GM18508 (cell line): ENCODE data around the gene ANO4.
"Not testable (repeated sequence)": the region's sequence is repeated elsewhere in the genome, so short reads cannot be mapped to it uniquely, and the experiment has no call there.

ENCODE experiments used
- ATAC-seq: cut with Tn5 transposase; IDR thresholded peaks from one replicate; pipeline ENCODE4 v1.9.1; 2021; ENCODE audit warnings: moderate number of reproducible peaks; ENCODE audit not compliant: insufficient read depth, unreplicated experiment

The ANO4 gene

DNA sequence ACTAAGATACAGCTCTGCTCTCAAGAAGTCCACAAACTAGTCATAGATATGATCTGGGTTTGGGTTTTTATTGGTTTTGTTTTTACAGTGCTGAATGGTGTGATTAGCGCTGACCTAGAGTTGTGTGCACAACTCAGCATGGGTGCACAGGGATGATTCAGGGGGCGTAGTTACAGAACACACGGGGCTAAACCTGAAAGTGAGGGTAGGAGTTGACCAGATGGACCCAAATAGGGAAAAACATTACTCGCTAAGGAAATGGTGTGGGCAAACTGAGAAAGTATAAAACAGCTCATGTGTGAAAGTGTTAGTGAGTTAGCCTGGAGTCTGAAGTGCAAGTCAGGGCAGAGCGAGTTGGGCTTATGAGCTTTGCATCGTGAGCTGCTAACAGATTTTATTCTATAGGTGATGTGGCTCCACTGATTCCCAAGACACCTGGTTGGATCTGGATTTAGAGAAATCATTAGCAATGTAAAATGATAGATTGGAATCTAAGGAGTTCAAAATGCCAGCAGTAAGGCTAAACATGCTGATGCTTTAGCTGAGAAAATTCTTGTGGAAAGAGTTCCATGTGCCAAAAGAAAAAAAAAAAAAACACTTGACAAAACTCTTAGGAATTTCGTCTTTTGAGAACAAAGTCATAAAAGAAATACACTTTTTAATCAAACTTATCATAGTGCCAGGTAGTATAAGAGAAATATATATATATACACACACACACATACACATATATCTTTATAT is 280.5 kb downstream of the ANO4 start:
- no peak for ATAC-seq

DNA sequence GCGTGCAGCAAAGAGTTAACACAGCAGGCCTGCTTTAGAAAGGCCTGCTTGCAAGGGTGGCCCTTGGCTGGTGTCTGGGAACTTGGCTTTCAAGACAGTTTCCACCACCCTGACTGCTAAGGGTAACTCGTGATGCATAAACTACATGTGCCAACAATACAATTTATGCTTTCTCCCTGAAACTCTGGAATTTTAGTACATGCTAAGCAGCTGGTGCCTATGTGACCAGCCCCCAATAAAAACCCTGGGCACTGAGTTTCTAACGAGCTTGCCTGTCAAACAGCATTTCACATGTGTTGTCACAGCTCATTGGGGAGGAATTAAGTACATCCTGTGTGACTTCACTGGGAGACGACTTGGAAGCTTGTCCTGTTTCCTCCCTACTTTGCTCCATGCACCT is 282.3 kb downstream of the ANO4 start:
- ATAC-seq = no peak

DNA sequence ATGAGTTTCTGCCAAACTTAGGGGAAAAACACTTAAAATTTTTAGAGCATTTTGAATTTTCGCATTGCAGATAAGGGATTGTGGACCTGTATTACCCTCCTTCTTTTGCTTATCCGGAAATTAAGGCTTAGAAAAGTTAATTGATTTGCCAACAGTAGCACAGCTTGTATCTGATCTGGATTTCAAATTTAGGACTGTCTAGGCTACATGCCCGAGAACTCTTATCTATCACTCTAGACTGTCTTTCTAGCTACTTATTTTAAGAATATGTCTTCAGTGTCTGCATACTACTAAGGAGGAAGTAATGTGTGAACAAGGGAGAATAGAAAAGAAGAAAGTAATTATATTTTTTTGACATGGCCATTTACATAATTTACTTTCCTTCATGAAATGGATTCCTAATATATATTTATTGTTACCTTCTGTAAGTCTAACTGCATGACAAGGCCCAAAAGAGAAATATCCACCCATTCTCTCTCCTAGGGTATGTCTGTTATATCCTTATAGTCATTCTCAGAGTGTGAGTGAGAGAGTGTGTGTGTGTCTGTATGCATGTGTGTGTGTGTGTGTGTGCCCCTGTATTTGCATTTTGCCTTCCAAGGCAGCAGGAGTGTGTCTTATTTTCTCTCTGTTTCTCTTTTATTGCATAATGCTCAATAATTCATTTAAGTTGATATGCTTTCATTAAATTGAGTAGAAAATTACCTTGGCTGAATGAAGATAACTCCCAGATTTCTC is 283.4 kb downstream of the ANO4 start:
- ATAC-seq = no peak

DNA sequence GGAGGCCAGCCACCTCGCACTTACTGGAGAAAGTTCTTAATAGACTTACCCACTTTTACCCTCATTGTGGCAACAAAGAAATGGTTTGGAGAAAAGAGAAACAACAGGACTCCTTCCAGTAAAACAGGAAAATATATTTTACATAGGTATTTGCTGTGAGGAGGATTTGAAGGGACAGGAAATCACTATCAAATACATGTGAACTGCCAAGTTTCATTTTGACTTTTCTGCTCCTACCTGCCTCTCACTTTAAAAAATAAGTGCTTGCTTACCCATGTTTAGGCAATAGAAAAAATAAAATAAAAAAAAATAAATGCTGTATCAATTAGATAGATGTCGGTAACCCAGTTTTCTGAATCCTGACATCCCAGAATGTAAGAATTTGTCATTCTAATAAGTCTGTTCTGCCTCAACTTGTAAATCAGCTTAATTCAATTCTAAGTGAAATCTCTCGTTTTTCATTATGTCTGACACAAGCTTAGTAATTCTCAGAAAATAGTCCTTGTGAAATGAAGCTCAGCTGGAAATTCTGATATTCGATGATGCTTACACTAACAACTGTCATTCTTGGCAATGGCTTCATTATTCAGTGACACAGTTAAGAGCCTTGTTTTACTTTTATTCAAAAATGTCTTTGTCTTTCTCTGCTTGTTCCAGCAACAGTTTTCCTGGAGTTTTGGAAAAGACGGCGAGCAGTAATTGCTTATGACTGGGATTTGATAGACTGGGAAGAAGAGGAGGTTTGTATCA is 284.1 kb downstream of the ANO4 start:
- no peak for ATAC-seq

DNA sequence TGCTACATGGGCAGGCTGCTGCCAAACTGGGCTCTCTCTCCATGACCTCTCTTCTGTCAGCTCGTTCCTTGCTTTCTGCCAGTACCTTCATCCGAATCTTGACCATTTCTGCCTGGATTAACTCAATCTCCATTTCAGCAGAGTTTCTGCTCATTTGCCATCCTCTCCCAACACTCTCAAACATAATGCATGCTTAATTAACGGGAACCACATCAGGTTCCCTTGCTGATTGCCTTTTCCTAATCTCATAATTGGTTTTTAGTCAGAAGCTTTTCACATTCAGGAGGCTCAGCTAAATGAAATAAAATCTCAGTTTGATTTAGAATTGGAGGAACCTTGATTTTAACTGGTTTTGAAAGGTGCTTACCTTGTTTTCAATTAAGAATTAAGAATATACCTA is 288.1 kb downstream of the ANO4 start:
- no peak for ATAC-seq

DNA sequence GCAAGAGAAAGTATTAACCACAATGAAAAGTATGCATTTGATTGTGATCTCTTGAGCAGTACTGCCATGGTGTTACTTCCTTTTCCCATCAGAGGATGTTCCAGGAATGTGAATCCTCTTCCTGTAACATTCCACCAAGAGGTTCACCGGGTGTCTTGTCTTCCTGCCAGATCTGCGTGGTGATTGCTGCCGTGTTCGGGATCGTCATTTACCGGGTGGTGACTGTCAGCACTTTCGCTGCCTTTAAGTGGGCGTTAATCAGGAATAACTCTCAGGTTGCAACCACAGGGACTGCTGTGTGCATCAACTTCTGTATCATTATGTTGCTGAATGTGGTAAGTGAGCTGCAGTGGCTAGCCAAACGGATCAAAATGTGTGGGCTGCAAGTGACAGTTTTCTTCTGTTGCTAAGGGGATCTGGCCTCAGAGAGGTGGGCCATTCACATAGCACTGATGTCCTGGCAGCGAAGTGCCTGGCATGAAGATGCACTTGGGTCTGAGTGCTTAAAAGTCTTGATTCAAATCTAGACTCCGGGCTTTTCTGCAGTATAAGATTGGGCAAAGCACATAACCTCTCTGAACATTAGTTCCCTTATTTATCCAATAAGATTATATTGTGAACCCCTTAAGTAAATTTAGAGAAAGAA is 292.0 kb downstream of the ANO4 start:
- ATAC-seq = no peak

DNA sequence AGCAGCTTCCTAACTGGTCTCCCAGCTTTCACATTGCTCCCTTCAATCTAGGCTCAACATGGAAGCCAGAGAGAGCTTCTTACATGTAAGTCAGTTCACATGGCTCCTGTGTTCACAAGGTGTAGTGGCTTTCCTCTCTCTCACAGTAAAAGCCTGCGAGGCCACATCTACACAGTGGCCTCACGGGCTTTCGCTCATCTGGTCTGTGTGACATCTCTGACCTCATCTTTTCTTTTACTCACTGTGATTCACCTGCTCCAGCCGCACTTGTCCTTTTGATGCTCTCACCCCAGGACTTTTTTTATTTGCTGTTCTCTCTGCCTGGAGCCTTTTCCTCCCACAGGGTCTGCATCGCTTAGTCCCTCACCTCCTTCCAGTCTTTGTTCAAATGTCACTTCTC is 293.3 kb downstream of the ANO4 start:
- ATAC-seq = no peak

DNA sequence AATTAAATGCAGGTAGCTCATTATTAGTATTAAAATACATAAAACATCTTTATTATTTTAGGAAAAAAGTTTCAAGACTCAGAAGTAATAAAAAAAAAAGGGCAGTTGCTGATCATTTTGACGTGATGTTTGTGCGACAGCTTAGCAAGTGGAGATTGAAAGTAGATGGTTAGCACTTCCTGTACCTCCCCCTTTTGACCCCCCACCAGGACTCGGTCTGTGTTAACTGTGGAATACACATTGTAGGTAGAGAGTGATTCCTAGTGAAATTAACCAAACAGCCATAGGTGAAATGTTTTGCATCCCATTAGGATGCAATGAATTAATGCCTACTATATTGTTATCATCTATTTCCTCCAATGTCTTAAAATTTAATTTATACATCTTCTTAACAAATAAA is 294.7 kb downstream of the ANO4 start:
- ATAC-seq = no peak

DNA sequence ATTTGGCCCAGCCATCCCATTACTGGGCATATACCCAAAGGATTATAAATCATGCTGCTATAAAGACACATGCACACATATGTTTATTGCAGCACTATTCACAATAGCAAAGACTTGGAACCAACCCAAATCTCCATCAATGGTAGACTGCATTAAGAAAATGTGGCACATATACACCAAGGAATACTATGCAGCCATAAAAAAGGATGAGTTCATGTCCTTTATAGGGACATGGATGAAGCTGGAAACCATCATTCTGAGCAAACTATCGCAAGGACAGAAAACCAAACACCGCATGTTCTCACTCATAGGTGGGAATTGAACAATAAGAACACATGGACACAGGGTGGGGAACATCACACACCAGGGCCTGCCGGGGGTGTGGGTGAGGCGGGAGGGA is 295.6 kb downstream of the ANO4 start:
- not testable (repeated sequence) for ATAC-seq

DNA sequence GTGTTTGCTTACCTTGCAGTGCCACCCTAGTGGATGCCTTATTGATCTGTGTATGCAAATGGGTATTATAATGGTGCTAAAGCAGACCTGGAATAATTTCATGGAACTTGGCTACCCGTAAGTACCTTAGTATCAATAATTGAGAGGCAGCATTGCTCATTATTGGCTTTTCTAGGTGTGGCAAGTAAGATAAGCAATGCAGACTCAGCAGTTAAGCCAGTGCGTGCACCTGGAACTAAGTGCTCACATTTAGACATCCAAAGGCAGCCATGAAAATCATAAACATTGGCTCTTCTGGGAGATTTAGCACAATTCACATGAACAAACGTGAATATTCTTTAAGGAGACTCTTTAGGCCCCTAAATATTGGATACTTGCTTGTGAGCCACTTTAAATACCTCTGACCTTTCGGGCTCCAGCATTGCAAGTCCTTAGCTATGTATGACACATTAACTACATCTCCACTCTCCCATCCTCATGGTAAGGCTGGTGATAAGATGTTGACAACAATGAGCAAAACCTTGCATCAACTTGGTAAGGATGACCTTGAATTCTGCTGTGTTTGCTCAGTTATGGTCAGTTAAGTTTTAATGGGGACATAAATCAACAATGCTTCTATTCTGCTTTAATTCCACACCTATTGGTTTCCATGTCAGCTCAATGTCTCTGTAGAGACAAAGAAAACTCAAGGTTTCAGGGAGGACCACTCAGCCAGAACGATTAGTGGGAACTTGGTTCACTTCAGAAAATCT is 303.4 kb downstream of the ANO4 start:
- ATAC-seq = no peak

DNA sequence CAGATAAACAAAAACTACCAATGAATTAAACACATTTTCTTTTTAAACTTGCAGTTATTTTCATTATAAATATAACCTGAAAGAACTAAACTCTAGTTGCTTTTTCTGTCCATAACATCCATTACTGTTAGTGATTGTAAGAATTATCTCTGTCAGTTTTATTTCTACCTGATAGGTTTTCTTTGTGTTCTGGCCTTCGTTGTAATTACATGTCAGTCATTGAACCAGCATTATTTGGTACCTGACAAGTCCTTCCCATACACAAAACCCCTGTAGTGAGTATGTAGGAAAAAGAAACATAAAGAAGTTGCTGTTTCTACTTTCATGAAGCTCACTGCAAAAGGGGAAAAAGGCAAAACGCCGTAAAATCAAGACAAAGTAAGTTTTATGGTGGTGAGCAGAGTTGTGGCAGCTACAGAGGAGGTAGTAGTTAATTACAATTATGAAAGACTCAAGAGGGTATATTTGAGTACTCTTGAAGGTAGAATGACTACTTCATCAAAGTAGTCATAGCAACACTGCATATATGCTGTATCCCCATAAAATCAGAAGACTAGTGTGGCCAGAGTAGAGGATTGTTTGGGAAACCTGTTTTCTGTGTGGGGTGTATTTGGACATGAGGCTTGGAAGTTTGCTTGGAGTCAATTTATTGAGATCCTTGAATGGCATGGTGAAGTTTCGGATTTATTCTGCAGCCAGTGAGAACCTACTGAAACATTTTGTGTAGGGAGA is 312.6 kb downstream of the ANO4 start:
- ATAC-seq = no peak

DNA sequence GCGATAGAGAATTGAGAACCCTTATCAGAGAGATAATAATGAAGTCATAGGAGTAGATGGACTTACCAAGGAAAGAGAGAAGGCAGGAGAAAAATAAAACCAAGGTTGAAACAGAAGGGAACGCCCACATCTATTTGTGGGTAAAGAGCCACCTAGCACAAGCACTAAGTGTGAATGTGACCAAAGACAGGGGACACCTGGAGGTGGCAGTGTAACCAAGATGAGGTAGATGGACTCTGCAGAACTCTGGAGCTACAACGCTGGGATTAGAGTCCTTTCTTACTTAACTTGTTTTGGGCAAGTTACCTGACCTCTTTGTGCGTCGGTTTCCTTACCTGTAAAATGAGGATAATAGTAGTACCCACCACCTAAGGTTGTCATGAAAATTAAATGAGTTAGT is 313.6 kb downstream of the ANO4 start:
- ATAC-seq = no peak

DNA sequence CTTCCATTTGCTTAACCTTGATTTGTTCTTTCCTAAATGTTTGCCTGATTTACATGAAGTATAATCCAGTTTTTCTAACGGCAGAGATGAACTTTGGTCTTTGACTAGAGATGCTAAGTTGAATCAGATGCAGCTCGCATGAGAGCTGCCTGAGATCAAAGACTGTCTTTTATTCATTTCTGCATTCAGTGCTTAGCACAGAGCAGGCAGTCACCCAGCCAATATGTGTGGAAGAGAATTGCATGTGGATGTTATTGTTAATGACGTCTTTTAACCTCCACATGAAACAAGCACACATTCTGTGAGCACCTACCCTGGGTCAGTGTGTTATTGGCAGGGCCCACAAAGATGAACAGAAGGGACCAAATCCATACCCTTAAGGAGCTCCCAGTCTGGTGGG is 316.3 kb downstream of the ANO4 start:
- ATAC-seq = no peak

DNA sequence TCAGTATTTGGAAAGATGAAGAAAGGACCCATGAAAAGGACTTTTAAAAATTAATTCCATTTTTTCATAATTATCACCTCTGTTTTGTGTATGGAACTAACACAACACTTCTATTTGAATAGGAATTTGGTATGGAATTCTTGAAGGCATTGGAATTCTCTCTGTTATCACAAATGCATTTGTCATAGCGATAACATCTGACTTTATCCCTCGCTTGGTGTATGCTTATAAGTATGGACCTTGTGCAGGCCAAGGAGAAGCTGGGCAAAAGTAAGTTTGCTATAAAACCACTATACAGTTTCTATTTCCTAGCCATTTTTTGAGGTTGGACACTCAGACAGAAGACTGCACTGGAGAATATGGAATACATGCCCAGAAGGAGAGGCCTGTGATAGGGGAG is 316.9 kb downstream of the ANO4 start:
- no peak for ATAC-seq

DNA sequence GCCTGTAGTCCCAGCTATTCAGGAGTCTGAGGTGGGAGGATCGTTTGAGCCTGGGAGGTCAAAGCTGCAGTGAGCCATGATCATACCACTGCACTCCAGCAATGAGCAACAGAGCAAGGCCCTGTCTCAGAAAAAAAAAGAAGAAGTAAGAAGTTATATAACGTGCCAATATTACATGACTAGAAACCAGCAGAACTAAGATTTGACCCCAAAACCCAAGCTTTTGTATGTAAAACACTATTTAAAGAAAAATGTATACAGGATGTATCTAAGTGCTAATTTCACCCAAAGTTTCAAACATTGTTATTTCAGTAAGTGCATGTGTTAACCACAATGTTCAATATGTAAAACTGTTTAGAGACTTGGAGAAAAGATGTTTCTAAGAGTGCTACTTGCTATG is 320.8 kb downstream of the ANO4 start:
- no peak for ATAC-seq

DNA sequence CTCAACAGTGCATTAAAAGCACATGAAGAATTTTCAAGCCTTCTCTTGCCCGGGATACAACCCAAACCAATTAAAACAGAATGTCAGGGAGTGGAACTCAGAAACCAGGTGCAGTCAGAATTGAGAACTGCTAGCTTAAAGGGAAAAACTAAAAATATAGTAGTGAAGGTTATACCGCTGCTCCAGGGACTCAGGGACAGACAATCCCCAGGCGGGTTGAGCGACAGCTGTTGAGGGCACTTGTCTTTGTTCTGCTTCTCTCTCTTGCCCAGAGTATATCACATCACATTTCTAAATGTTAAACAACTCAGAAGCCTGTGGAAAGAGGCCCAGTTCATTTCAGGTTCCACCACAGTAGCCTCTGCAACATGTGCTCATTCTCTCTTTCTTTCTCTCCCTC is 322.3 kb downstream of the ANO4 start:
- no peak for ATAC-seq

DNA sequence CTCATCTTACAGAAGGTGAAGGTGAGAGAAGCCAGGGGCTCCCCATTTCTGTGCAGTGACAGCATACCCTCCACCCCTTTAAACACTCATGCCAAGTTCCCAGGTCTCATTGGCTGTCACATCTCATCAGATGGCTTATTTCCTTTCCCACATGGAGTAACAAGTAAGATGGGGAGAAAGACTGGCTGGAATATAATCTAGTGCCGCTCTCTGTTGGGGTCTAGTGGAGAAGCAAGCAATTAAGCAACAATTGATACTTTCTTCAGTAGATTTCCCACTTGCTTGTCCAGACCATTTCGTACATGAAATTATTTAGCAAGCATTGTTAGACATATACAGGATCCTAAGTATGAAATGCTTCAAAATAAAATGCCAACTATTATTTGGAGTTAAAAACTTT is 323.3 kb downstream of the ANO4 start:
- no peak for ATAC-seq

DNA sequence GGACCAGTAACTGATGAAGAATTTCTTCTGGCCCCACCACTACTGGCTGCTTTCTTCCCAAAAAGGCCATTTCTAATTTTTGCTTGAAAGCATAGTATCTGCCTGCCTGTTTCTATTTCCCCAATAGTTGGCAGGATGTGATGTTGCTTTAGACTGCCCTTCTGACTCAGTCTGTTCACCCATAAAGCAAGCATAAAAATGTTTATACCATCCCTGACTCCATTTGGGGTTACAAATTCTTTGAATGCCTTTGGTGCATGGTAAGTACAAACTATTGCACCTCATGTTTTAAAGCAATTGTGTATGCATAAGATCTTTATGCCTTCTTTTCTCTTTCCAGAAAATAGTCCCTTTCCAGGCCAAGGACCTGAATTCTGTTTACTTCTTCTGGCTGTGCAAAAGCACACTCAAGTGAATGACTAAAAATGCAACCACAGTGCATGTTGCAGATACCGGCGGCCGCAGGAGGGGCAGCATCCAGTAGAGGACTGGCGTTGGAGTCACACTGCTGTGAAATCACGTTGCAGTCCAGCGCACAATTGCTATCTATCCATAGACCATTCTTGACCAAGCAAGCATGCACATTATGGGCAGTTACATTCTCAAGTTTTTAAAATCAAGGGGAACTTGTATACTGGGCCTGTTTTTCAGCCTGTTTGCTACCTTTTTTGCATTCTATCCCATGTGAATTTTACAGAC is 333.1 kb downstream of the ANO4 start:
- ATAC-seq = no peak
